Stimulated activated CD4-positive, alpha-beta T cell treated with anti-CD3 and anti-CD28 coated beads, Interleukin-4, amount 100 ng/mL, for 1 hour (primary cell): Measurements from ENCODE around the gene FGF13.

Source experiments
- DNase-seq: peaks from one replicate; pipeline ENCODE4 v3.0.0-alpha.2; 2020

Gene FGF13

GRCh38 chrX:138651494-138651893 lies 60.0 kb downstream of the FGF13 start:
- no peak for DNase-seq

- DNase-seq, result no peak
Observed at GRCh38 chrX:138648568-138648967, 62.9 kb downstream of the FGF13 start.

- no peak for DNase-seq
Observed at GRCh38 chrX:138638996-138639395, 72.5 kb downstream of the FGF13 start.
